AG04450 (cell line): ENCODE measurements around the gene PTPRE. TPM values are rescaled to one million over a fixed set of nuclear protein-coding genes. Genes with fewer than 3 reads are reported as not detected.

Source experiments
- CTCF ChIA-PET: fragments of 300-600, 350-600 bp; formaldehyde crosslinking; extraction: SDS; loops from one replicate; lab custom pipeline; 2022; ENCODE audit warnings: antibody characterized with exemption, inconsistent platforms; lab: Charles Lee
- POLR2A ChIA-PET: fragments of 350-600 bp; formaldehyde crosslinking; extraction: SDS; loops from one replicate; lab custom pipeline; 2021; ENCODE audit warnings: antibody characterized with exemption, inconsistent platforms; lab: Yijun Ruan, JAX
- DNase-seq: peaks from one replicate; pipeline ENCODE4 v3.0.0-alpha.2; 2011; ENCODE audit warnings: low read depth, low spot score
- H3K27ac ChIP-seq: one replicate; pipeline ENCODE4 v1.5.1; 2012; ENCODE audit warnings: low read depth, low read length, control low read depth
- H3K27me3 ChIP-seq: one replicate; pipeline ENCODE4 v1.6.0; 2012; ENCODE audit warnings: low read length; ENCODE audit not compliant: control insufficient read depth, insufficient read depth
- H3K4me3 ChIP-seq: 2 replicates; pipeline ENCODE4 v1.5.1; 2011; ENCODE audit warnings: mild to moderate bottlenecking, low read depth, low read length, control low read depth
- H3K9me3 ChIP-seq: 2 replicates; pipeline ENCODE4 v1.5.1; 2012; ENCODE audit warnings: low read length; ENCODE audit not compliant: control insufficient read depth, insufficient read depth
- polyA plus RNA-seq: library from polyadenylated mRNA; depleted of rRNA; stranded (reverse); fragments of >200 nt; gene quantifications from 2 replicates; pipeline ENCODE4 v1.2.3, GENCODE V29; 2011
- TF ChIP-seq, protein P1 (sequence below): IDR thresholded peaks from 2 replicates; pipeline ENCODE4 v1.5.1; 2011; ENCODE audit warnings: low read depth, low read length, control low read depth, inconsistent platforms

PTPRE gene
- polyA plus RNA-seq, 1 experiment = 0.38 TPM

GRCh38 chr10:127905848-127906261 is 1.0 kb upstream of the PTPRE start:
- no peak for DNase-seq
- CTCF ChIA-PET = interaction anchor here (0.5 to 2.9 kb wide), 3 partner anchors 105 to 168 kb away, joined by 3 to 18 read pairs (median 3); no protein-coding TSS in a partner anchor
- POLR2A ChIA-PET = no interaction called here
- Histone ChIP-seq H3K27me3 (peaks cover 4% of the 10 kb centered on the region), H3K27ac (no peak overlapping the region), H3K9me3 (peaks cover 7% of the 10 kb centered on the region; the same call in 1 of the 2 replicates), H3K4me3 (no peak overlapping the region)
- TF ChIP-seq, protein P1, sequence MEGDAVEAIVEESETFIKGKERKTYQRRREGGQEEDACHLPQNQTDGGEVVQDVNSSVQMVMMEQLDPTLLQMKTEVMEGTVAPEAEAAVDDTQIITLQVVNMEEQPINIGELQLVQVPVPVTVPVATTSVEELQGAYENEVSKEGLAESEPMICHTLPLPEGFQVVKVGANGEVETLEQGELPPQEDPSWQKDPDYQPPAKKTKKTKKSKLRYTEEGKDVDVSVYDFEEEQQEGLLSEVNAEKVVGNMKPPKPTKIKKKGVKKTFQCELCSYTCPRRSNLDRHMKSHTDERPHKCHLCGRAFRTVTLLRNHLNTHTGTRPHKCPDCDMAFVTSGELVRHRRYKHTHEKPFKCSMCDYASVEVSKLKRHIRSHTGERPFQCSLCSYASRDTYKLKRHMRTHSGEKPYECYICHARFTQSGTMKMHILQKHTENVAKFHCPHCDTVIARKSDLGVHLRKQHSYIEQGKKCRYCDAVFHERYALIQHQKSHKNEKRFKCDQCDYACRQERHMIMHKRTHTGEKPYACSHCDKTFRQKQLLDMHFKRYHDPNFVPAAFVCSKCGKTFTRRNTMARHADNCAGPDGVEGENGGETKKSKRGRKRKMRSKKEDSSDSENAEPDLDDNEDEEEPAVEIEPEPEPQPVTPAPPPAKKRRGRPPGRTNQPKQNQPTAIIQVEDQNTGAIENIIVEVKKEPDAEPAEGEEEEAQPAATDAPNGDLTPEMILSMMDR = no peak

- H3K9me3 ChIP-seq = peaks cover 7% of the 10 kb centered on the region; the same call in 1 of the 2 replicates
- TF ChIP-seq, protein P1 = no peak
- ChIA-PET CTCF (interaction anchor here (0.7 to 2.9 kb wide), 2 partner anchors 103 to 162 kb away, joined by 6 to 18 read pairs; no protein-coding TSS in a partner anchor), POLR2A (no interaction called here)
- peaks cover 4% of the 10 kb centered on the region for H3K27me3 ChIP-seq
- H3K27ac ChIP-seq = no peak overlapping the region
- no peak overlapping the region for H3K4me3 ChIP-seq
- DNase-seq = no peak
These were observed 655 bp downstream of the PTPRE start for GRCh38 chr10:127907411-127908105.

GRCh38 chr10:127908106-127908958 is 1.4 kb downstream of the PTPRE start:
- H3K9me3 ChIP-seq = peaks cover 7% of the 10 kb centered on the region; the same call in 1 of the 2 replicates
- no peak overlapping the region for H3K27ac ChIP-seq
- peaks cover 4% of the 10 kb centered on the region for H3K27me3 ChIP-seq
- DNase-seq = no peak
- POLR2A ChIA-PET = no interaction called here
- no peak overlapping the region for H3K4me3 ChIP-seq
- CTCF ChIA-PET = no interaction called here
- TF ChIP-seq, protein P1 = no peak

GRCh38 chr10:127908959-127909267 is 2.0 kb downstream of the PTPRE start:
- Histone ChIP-seq H3K9me3 (peaks cover 7% of the 10 kb centered on the region; the same call in 1 of the 2 replicates), H3K27ac (no peak overlapping the region), H3K27me3 (peaks cover 4% of the 10 kb centered on the region), H3K4me3 (no peak overlapping the region)
- ChIA-PET POLR2A (no interaction called here), CTCF (no interaction called here)
- no peak for DNase-seq
- TF ChIP-seq, protein P1 = no peak
